Right lobe of liver (tissue), 4 donors: Measurements from ENCODE around the gene EFR3B.

Source experiments
- POLR2A ChIP-seq: fragments of 450-650 bp; IDR thresholded peaks from one replicate; pipeline ENCODE4 v1.6.1; 2017; ENCODE audit warnings: antibody characterized with exemption, mild to moderate bottlenecking
- TF ChIP-seq, protein P1 (sequence below), 4 donors: fragments of 200-600 bp in 3 of 4; fragments of 450-650 bp in 1 of 4; IDR thresholded peaks; one replicate each; pipeline versions ENCODE4 v1.5.1 to v1.8.0; 2016 to 2022; ENCODE audit warnings: antibody characterized with exemption in 4 of 4, mild to moderate bottlenecking in 2 of 4
- donor health status: DM: no; HTN: no; CAD: no.
- donor health status: DM: no; HTN: no; CAD: no.
- donor health status: DM: no; HTN: yes; CAD: no.

DNA sequence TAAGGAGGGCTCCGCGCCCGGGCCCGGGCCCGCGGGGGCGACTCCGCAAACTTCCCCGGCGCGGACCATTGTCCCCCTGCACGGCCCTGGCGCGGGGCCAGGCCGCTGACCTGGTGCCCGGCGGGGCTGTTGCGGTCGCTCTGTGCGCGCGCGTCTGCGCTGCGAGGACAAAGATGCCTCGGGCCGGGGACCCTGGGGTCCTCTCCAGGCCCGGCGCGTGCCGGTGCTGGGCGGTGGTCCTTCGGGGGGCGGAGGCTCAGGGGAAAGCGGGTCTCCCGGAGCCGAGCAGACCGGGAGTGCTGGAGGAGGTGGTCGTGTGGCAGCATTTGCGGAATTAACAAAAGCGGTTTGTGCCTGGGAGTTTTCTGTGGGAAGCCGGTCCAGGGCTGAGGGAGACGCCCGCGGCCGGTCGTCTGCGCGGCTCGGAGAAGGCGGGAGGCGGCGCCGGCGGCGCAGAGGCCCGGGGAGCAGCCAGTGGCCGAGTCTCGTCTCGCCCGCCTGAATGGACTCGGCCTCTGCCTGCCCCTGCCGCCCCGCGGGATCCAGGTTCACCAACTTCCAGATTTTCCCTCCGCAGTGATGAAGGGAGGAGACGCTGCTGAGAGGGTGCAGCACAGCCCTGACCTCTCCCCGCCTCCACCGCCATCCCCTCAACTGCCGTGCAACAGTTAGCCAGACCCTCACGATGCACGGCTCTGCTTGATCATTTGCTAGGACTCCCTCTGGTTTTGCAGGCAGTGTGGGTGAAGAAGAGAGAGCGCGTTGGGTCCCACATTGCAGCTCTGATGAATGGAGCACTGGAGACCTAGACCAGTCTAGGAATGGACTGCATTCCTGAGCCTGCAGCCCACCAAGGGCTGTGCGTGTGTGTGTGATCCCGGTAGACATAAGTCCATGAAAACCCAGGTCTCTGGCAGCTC, 705 bp downstream of the EFR3B start:
- TF ChIP-seq POLR2A = no peak
- TF ChIP-seq, protein P1, sequence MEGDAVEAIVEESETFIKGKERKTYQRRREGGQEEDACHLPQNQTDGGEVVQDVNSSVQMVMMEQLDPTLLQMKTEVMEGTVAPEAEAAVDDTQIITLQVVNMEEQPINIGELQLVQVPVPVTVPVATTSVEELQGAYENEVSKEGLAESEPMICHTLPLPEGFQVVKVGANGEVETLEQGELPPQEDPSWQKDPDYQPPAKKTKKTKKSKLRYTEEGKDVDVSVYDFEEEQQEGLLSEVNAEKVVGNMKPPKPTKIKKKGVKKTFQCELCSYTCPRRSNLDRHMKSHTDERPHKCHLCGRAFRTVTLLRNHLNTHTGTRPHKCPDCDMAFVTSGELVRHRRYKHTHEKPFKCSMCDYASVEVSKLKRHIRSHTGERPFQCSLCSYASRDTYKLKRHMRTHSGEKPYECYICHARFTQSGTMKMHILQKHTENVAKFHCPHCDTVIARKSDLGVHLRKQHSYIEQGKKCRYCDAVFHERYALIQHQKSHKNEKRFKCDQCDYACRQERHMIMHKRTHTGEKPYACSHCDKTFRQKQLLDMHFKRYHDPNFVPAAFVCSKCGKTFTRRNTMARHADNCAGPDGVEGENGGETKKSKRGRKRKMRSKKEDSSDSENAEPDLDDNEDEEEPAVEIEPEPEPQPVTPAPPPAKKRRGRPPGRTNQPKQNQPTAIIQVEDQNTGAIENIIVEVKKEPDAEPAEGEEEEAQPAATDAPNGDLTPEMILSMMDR (IDR thresholded peaks at IDR 0.05) = peak in 1 of 4 donors; percentile 2
